Activated CD4-positive, CD25-positive, alpha-beta regulatory T cell treated with anti-CD3 and anti-CD28 coated beads, Interleukin-2, amount 50 U/mL, for 16 hours (primary cell): Measurements from ENCODE around the gene PSMD5.

Experiments used
- DNase-seq: peaks from one replicate; pipeline ENCODE4 v3.0.0-alpha.2; 2020; ENCODE audit warnings: low read depth, low spot score

The PSMD5 gene

GRCh38 chr9:120842685-120843485 is at the start of gene PSMD5:
PSMD5 (minus strand) TSS chr9:120842922; CDS start chr9:120842909, 13 bp downstream.
- peak; percentile 87 for DNase-seq

- no peak for DNase-seq
Measured at GRCh38 chr9:120891884-120892747, 49.4 kb upstream of the PSMD5 start.

- no peak for DNase-seq
Measured at GRCh38 chr9:120891245-120891883, 48.6 kb upstream of the PSMD5 start.

- DNase-seq = no peak
Measured at GRCh38 chr9:120890320-120891244, 47.9 kb upstream of the PSMD5 start.

GRCh38 chr9:120889606-120890271 is 47.0 kb upstream of the PSMD5 start:
- no peak for DNase-seq

GRCh38 chr9:120888626-120889025 is 45.9 kb upstream of the PSMD5 start:
- DNase-seq = no peak

GRCh38 chr9:120886490-120886967 is 43.8 kb upstream of the PSMD5 start:
- DNase-seq = no peak

- DNase-seq = no peak
Measured at GRCh38 chr9:120885958-120886357, 43.2 kb upstream of the PSMD5 start.

GRCh38 chr9:120885457-120885856 is 42.7 kb upstream of the PSMD5 start:
- no peak for DNase-seq

GRCh38 chr9:120883608-120883996 is 40.9 kb upstream of the PSMD5 start:
- DNase-seq = no peak

- DNase-seq = no peak
Measured at GRCh38 chr9:120882935-120883607, 40.3 kb upstream of the PSMD5 start.

GRCh38 chr9:120879446-120879845 is 36.7 kb upstream of the PSMD5 start:
- no peak for DNase-seq

GRCh38 chr9:120878188-120879130 is 35.7 kb upstream of the PSMD5 start:
- DNase-seq = no peak

GRCh38 chr9:120877276-120878034 is 34.7 kb upstream of the PSMD5 start:
- no peak for DNase-seq

- DNase-seq = no peak
Measured at GRCh38 chr9:120876842-120877240, 34.1 kb upstream of the PSMD5 start, which contains the start of gene PHF19. PHF19 (minus strand) TSS chr9:120877188; CDS start chr9:120874741, 2,447 bp downstream.

- DNase-seq = peak; percentile 56
Measured at GRCh38 chr9:120875954-120876841, 33.5 kb upstream of the PSMD5 start.

GRCh38 chr9:120875643-120875953 is 32.9 kb upstream of the PSMD5 start:
- no peak for DNase-seq
